Lower lobe of right lung (tissue), 2 donors: ENCODE data around the gene CMIP. TPM values are rescaled to one million over a fixed set of nuclear protein-coding genes. Genes with fewer than 3 reads are reported as not detected.
A peak's percentile ranks its signal among the peaks of the same experiment; 100 is the strongest.

Source experiments
- ATAC-seq, 2 donors: fragments of 200-7000 bp; cut with Tn5 transposase; one replicate each; pipeline ENCODE4 v1.9.1; 2020 to 2022; ENCODE audit warnings: mild to moderate bottlenecking in 2 of 2, moderate library complexity in 2 of 2
- DNase-seq: peaks from one replicate; pipeline ENCODE4 v3.0.0-alpha.2; 2020
- H3K27ac ChIP-seq: fragments of 200-600 bp; one replicate; pipeline ENCODE4 v1.8.0; 2022
- H3K27me3 ChIP-seq: fragments of 200-600 bp; one replicate; pipeline ENCODE4 v1.8.0; 2022; ENCODE audit warnings: low read depth
- H3K36me3 ChIP-seq: fragments of 200-600 bp; one replicate; pipeline ENCODE4 v1.8.0; 2022; ENCODE audit warnings: mild to moderate bottlenecking
- H3K4me1 ChIP-seq: fragments of 200-600 bp; one replicate; pipeline ENCODE4 v1.8.0; 2022
- H3K4me3 ChIP-seq: fragments of 200-600 bp; one replicate; pipeline ENCODE4 v1.8.0; 2022; ENCODE audit warnings: mild to moderate bottlenecking
- H3K9me3 ChIP-seq: fragments of 200-600 bp; one replicate; pipeline ENCODE4 v1.8.0; 2022
- CTCF ChIP-seq: fragments of 200-600 bp; IDR thresholded peaks from one replicate; pipeline ENCODE4 v1.8.0; 2022; ENCODE audit warnings: antibody characterized with exemption, mild to moderate bottlenecking
- intact Hi-C: fragments of 100-400 bp; cut with DNase I; formaldehyde crosslinking; loops from one replicate; pipeline ENCODE4 v1.11.0; 2022
- total RNA-seq: library from RNA; stranded (reverse); fragmentation: NEBNext Ultra II Directional; extraction: Animal tissue kit (Norgen Biotek cat#: 25700); gene quantifications from one replicate; pipeline ENCODE4 v1.2.1, GENCODE V29; 2021
- donor health status: DM: no; HTN: yes; CAD: no; lungs with severe emphysema.

CMIP gene
- total RNA-seq, 1 donor from 2014 or later, result 77.4 TPM

- DNase-seq (no peak), ATAC-seq (no peak)
- no peaks in the 10 kb centered on the region for H3K27me3 ChIP-seq
- no peaks in the 10 kb centered on the region for H3K9me3 ChIP-seq
- peaks cover 19% of the 10 kb centered on the region for H3K4me1 ChIP-seq
- no peak overlapping the region for H3K4me3 ChIP-seq
- H3K36me3 ChIP-seq, result peaks cover 18% of the 10 kb centered on the region
- H3K27ac ChIP-seq, result no peak overlapping the region
- intact Hi-C loops, result no loop called here
- TF ChIP-seq CTCF, result no peak
Observed at GRCh38 chr16:81604960-81605383, 160.4 kb downstream of the CMIP start.

GRCh38 chr16:81606039-81606438 is 161.4 kb downstream of the CMIP start:
- DNase-seq (no peak), ATAC-seq (no peak)
- H3K4me3 ChIP-seq, result no peak overlapping the region
- H3K9me3 ChIP-seq, result no peaks in the 10 kb centered on the region
- TF ChIP-seq CTCF, result no peak
- no peak overlapping the region for H3K27ac ChIP-seq
- intact Hi-C loops, result no loop called here
- peaks cover 23% of the 10 kb centered on the region for H3K36me3 ChIP-seq
- H3K27me3 ChIP-seq, result no peaks in the 10 kb centered on the region
- H3K4me1 ChIP-seq, result peaks cover 26% of the 10 kb centered on the region

- ATAC-seq (no peak), DNase-seq (no peak)
- H3K27me3 ChIP-seq, result no peaks in the 10 kb centered on the region
- no peak for TF ChIP-seq CTCF
- no peaks in the 10 kb centered on the region for H3K9me3 ChIP-seq
- no peak overlapping the region for H3K27ac ChIP-seq
- peaks cover 23% of the 10 kb centered on the region for H3K36me3 ChIP-seq
- H3K4me1 ChIP-seq, result peaks cover 35% of the 10 kb centered on the region
- H3K4me3 ChIP-seq, result no peak overlapping the region
- intact Hi-C loops, result no loop called here
Observed at GRCh38 chr16:81607006-81607405, 162.4 kb downstream of the CMIP start.

DNA sequence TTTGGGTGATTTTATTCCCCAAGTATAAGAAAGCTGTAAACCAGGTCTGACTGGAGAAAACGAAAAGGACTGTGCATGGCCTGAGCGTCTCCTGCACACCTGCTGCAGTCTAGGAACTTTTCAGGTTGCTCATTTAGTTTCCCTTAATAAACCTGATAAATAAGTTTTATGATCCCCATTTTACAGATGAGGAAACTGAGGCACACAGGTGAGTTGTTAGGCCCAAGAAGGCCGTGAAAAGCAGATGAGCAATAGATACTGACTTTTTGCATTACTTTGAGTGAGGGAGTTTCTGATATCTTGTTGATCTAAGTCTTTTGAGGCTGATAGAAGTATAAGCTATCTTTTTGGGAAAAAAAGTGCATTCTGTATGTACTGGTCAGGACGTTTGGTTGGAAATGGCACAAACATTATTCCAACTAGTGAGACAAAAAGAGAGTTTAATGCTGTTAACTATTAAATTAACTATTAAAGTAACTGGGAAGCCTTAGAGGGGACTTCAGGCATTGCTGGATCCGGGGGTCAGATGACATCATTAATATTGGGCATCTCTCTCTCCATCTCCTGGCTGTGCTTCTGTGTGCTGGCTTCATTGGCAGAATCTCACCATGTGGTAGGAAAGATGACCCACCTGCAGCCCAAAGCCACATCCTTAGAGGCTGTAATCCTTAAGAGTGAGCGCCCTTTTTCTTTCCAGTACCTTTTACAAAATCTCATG is 163.4 kb downstream of the CMIP start:
- no peak for TF ChIP-seq CTCF
- ATAC-seq (no peak), DNase-seq (no peak)
- Histone ChIP-seq H3K27ac (no peak overlapping the region), H3K9me3 (no peaks in the 10 kb centered on the region), H3K27me3 (no peaks in the 10 kb centered on the region), H3K4me3 (no peak overlapping the region), H3K4me1 (peaks cover 45% of the 10 kb centered on the region), H3K36me3 (peaks cover 23% of the 10 kb centered on the region)
- intact Hi-C loops, result no loop called here

GRCh38 chr16:81608523-81609209 is 164.1 kb downstream of the CMIP start:
- no peak for DNase-seq
- no peak overlapping the region for H3K27ac ChIP-seq
- H3K4me1 ChIP-seq, result peaks cover 52% of the 10 kb centered on the region
- intact Hi-C loops, result no loop called here
- TF ChIP-seq CTCF, result no peak
- H3K36me3 ChIP-seq, result peaks cover 23% of the 10 kb centered on the region
- no peak overlapping the region for H3K4me3 ChIP-seq
- no peaks in the 10 kb centered on the region for H3K9me3 ChIP-seq
- ATAC-seq, result peak; percentile 37 to 42
- no peaks in the 10 kb centered on the region for H3K27me3 ChIP-seq
